Measurements from ENCODE around the gene CAND1.

Gene CAND1

DNA sequence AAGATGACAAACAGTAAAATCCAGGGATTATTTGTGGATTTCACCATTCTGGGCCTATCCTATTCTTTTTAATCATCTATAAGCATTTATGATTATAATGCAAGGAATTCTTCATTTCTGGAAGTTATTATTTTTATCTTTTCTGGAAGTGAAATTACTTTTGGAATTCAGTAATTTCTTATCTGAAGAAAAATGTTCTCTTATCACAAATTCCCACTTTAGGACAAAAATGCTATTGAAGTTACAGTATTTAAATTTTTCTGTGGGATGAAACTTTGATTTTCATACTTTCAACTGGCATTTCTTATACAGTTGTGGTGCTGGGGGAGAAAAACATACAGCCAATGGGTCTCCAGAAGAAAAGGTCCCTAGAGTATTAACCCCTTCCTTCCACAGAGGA is 96.0 kb downstream of the CAND1 start:
- Histone ChIP-seq H3K4me2 (ENCODE audit: low read length) (no peak overlapping the region), H3K9ac (ENCODE audit: low read length) (no peak overlapping the region), H2AFZ (ENCODE audit: low read length) (no peak overlapping the region), H3K27ac (ENCODE audit: low read depth, low read length, poor library complexity, severe bottlenecking) (no peak overlapping the region), H3F3A (ENCODE audit: insufficient read depth, low read length) (no peaks in the 10 kb centered on the region), H3K79me2 (ENCODE audit: insufficient read depth, low read length) (no peaks in the 10 kb centered on the region), H3K4me3 (ENCODE audit: low read depth, low read length, poor library complexity, severe bottlenecking) (no peak overlapping the region), H3K9me3 (ENCODE audit: low read length) (peaks cover 6% of the 10 kb centered on the region; the same call in 1 of the 2 replicates), H4K20me1 (ENCODE audit: insufficient read depth, low read length) (no peaks in the 10 kb centered on the region), H3K36me3 (ENCODE audit: insufficient read depth, low read length) (no peaks in the 10 kb centered on the region; the same call in 1 of the 2 replicates), H3K9me2 (ENCODE audit: low read depth, low read length) (no peaks in the 10 kb centered on the region), H3K27me3 (ENCODE audit: insufficient read depth, low read length) (no peaks in the 10 kb centered on the region), H3K4me1 (ENCODE audit: insufficient read depth, low read length, severe bottlenecking) (no peaks in the 10 kb centered on the region)
- TF ChIP-seq EZH2 (IDR thresholded peaks at IDR 0.05; ENCODE audit: borderline replicate concordance, low read length) = no peak
- TF ChIP-seq, protein P1, sequence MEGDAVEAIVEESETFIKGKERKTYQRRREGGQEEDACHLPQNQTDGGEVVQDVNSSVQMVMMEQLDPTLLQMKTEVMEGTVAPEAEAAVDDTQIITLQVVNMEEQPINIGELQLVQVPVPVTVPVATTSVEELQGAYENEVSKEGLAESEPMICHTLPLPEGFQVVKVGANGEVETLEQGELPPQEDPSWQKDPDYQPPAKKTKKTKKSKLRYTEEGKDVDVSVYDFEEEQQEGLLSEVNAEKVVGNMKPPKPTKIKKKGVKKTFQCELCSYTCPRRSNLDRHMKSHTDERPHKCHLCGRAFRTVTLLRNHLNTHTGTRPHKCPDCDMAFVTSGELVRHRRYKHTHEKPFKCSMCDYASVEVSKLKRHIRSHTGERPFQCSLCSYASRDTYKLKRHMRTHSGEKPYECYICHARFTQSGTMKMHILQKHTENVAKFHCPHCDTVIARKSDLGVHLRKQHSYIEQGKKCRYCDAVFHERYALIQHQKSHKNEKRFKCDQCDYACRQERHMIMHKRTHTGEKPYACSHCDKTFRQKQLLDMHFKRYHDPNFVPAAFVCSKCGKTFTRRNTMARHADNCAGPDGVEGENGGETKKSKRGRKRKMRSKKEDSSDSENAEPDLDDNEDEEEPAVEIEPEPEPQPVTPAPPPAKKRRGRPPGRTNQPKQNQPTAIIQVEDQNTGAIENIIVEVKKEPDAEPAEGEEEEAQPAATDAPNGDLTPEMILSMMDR (IDR thresholded peaks at IDR 0.05; ENCODE audit: low read length) = no peak

- Histone ChIP-seq H3K4me1 (ENCODE audit: insufficient read depth, low read length, severe bottlenecking) (no peaks in the 10 kb centered on the region), H3K9me3 (ENCODE audit: low read length) (no peaks in the 10 kb centered on the region), H3K9me2 (ENCODE audit: low read depth, low read length) (no peaks in the 10 kb centered on the region), H2AFZ (ENCODE audit: low read length) (no peak overlapping the region), H3K9ac (ENCODE audit: low read length) (no peak overlapping the region), H3K79me2 (ENCODE audit: insufficient read depth, low read length) (no peaks in the 10 kb centered on the region), H3K4me2 (ENCODE audit: low read length) (no peak overlapping the region), H3K36me3 (ENCODE audit: insufficient read depth, low read length) (no peaks in the 10 kb centered on the region), H4K20me1 (ENCODE audit: insufficient read depth, low read length) (no peaks in the 10 kb centered on the region), H3K27ac (ENCODE audit: low read depth, low read length, poor library complexity, severe bottlenecking) (no peak overlapping the region), H3K27me3 (ENCODE audit: insufficient read depth, low read length) (no peaks in the 10 kb centered on the region), H3K4me3 (ENCODE audit: low read depth, low read length, poor library complexity, severe bottlenecking) (no peak overlapping the region), H3F3A (ENCODE audit: insufficient read depth, low read length) (no peaks in the 10 kb centered on the region)
- TF ChIP-seq EZH2 (IDR thresholded peaks at IDR 0.05; ENCODE audit: borderline replicate concordance, low read length) = no peak
- TF ChIP-seq, protein P1 (IDR thresholded peaks at IDR 0.05; ENCODE audit: low read length) = no peak
Observed at GRCh38 chr12:67367843-67368242, 98.7 kb downstream of the CAND1 start.

Data from OCI-LY1 (cell line).